GM18505 (cell line): ENCODE results near the gene DAGLA.

Experiments
- ATAC-seq: cut with Tn5 transposase; IDR thresholded peaks from one replicate; pipeline ENCODE4 v1.9.1; 2021; ENCODE audit not compliant: unreplicated experiment
- POLR2A ChIP-seq: IDR thresholded peaks from 4 replicates; pipeline ENCODE4 v1.6.1; 2011; ENCODE audit warnings: borderline replicate concordance; ENCODE audit not compliant: insufficient read depth, insufficient read length; ENCODE audit errors: extremely low read depth

Gene DAGLA, protein sequence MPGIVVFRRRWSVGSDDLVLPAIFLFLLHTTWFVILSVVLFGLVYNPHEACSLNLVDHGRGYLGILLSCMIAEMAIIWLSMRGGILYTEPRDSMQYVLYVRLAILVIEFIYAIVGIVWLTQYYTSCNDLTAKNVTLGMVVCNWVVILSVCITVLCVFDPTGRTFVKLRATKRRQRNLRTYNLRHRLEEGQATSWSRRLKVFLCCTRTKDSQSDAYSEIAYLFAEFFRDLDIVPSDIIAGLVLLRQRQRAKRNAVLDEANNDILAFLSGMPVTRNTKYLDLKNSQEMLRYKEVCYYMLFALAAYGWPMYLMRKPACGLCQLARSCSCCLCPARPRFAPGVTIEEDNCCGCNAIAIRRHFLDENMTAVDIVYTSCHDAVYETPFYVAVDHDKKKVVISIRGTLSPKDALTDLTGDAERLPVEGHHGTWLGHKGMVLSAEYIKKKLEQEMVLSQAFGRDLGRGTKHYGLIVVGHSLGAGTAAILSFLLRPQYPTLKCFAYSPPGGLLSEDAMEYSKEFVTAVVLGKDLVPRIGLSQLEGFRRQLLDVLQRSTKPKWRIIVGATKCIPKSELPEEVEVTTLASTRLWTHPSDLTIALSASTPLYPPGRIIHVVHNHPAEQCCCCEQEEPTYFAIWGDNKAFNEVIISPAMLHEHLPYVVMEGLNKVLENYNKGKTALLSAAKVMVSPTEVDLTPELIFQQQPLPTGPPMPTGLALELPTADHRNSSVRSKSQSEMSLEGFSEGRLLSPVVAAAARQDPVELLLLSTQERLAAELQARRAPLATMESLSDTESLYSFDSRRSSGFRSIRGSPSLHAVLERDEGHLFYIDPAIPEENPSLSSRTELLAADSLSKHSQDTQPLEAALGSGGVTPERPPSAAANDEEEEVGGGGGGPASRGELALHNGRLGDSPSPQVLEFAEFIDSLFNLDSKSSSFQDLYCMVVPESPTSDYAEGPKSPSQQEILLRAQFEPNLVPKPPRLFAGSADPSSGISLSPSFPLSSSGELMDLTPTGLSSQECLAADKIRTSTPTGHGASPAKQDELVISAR

DNA sequence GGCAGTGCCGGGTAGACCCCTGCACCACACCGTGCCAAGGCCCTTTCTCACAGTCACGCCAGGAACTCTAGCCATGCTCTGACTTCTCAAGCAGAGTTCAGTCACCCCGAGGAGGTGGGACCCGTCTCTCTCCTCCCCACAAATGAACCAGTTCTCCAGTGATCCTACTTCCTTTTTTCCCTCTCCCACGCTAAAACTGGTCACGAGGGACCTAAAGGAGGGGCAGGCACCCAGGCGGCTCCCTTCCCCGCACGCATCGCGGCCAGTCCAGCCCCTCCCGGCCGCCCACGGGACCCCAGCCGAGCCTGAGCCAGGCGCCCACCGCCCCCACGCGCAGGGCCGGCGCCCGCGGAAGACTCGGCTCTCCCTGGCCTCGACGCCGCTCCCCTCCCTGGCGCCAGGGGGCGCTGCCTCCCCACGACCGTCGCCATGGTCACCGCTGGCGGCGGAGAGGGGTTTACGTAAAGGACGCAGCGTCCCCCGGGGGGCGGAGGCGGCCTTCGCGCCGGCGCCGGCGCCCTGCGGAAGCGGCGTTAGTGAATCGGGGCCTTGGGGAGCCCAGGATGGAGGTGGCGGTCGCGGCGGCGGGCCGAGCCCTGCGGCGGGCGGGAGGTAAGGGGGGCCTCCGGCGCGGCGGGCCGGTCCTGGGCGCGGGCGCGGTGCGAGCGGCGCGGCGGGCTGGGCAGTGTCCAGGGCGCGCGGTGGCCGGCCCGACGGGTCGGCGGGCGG is at the start of gene DAGLA:
DAGLA (plus strand) TSS at position 499 of the 729 bp plus-strand sequence. CDS start 39,765 bp downstream, outside the sequence.
- ATAC-seq: peak; percentile 61
- no peak for TF ChIP-seq POLR2A

DNA sequence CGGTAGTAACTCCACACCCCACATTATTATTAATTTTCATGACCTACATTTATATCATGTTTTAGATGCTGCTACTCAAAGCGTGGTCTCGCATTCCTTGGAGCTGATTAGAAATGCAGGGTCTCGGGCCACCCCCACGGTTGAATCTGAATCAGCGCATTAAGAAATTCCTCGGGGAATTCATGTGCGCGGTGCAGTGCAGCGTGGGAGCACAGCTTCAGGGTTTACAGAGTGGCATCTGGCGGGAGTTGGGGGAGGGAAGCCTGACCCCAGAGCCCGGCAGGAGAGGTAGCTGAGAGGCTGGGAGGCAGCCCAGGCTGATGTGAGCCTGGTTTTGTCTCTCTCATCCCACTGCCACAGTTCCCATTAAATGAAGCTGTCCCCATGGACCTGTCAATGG is 48.1 kb upstream of the DAGLA start:
- no peak for ATAC-seq
- TF ChIP-seq POLR2A: no peak

DNA sequence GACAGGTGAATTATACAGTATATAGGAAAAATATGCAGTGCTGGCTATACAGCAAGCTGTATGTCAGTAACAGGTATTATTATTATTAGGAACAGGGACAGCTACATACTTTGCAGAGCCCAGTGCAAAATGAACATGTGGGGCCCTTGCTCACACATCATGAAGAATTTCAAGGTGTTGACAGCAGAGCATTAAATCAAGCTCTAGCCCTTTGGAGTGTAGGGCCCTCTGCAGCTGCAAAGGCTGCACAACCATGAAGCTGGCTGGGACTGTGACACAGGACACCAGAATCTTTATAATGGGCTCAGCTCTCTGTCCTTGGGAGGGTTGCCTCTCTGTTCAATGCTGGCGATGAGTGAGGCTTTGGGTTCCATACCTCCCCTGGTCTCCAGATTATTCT is 44.9 kb upstream of the DAGLA start:
- no peak for TF ChIP-seq POLR2A
- ATAC-seq: no peak

DNA sequence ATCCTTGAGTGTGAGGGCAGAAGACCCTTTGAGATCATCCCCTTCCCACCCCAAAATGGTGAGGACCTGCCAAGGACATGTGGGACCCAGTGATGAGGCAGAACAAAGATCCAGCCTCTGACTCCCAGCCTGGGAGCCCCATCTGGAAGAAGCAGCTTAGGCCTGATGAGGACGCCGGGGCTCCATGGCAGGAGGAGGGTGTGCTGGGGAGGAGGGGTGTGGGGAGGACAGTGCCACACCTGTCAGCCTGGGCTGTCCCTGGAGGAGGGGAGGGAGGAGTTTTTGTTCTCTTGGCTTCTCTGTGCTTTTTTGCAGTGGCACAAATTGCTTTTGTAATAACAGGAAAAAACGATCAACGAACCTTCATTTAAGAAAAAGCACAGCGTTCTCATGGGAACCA is 44.4 kb upstream of the DAGLA start:
- no peak for ATAC-seq
- TF ChIP-seq POLR2A: no peak

DNA sequence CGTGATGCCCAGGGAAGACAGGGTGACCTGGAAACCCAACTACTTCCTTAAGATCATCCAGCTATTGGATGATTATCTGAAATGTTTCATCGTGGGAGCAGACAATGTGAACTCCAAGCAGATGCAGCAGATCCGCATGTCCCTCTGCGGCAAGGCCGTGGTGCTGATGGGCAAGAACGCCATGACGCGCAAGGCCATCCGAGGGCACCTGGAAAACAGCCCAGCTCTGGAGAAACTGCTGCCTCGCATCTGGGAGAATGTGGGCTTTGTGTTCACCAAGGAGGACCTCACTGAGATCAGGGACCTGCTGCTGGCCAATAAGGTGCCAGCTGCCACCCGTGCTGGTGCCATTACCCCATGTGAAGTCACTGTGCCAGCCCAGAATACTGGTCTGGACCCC is 43.5 kb upstream of the DAGLA start:
- no peak for ATAC-seq

DNA sequence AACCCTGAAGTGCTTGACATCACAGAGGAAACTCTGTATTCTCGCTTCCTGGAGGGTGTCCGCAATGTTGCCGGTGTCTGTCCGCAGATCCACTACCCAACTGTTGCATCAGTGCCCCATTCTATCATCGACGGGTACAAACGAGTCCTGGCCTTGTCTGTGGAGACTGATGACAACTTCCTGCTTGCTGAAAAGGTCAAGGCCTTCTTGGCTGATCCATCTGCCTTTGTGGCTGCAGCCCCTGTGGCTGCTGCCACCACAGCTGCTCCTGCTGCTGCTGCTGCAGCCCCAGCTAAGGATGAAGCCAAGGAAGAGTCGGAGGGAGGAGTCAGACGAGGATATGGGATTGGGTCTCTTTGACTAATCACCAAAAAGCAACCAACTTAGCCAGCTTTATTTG is 42.9 kb upstream of the DAGLA start:
- TF ChIP-seq POLR2A: no peak
- no peak for ATAC-seq

More for the DNA sequence above, 43.5 kb upstream of the DAGLA start:
- TF ChIP-seq POLR2A: no peak

DNA sequence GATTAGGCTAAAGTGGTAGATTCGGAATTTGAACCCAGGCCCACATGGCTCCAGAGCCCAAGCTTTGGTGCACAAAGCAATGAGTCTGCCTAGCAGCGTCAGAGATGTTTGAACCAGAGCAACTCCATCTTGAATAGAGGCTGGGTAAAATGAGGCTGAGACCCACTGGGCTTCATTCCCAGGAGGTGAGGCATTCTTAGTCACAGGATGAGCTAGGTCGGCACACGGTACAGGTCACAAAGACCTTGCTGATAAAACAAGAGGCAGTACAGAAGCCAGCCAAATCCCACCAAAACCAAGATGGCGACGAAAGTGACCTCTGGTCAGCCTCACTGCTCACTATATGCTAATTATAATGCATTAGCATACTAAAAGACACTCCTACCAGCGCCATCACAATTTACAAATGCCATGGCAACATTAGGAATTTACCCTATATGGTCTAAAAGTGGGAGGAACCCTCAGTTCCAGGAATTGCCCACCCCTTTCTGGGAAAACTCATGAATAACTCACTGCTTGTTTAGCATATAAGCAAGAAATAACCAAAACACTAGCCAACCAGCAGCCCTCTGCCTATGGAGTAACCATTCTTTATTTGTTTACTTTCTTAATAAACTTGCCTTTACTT is 40.3 kb upstream of the DAGLA start:
- no peak for TF ChIP-seq POLR2A
- no peak for ATAC-seq

DNA sequence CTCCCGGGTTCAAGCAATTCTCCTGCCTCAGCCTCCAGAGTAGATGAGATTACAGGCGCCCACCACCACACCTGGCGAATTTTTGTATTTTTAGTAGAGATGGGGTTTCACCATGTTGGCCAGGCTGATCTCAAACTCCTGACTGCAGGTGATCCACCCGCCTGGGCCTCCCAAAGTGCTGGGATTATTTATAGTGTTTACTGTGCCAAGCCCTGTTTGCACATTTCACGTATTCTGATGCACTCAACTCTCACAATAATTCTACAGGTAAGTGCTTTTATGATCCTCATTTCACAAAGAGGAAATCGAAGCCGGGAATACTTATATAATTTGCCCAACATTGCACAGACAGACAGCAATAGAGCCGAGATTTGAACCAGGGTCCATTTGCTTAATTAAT is 38.0 kb upstream of the DAGLA start:
- TF ChIP-seq POLR2A: no peak
- no peak for ATAC-seq

DNA sequence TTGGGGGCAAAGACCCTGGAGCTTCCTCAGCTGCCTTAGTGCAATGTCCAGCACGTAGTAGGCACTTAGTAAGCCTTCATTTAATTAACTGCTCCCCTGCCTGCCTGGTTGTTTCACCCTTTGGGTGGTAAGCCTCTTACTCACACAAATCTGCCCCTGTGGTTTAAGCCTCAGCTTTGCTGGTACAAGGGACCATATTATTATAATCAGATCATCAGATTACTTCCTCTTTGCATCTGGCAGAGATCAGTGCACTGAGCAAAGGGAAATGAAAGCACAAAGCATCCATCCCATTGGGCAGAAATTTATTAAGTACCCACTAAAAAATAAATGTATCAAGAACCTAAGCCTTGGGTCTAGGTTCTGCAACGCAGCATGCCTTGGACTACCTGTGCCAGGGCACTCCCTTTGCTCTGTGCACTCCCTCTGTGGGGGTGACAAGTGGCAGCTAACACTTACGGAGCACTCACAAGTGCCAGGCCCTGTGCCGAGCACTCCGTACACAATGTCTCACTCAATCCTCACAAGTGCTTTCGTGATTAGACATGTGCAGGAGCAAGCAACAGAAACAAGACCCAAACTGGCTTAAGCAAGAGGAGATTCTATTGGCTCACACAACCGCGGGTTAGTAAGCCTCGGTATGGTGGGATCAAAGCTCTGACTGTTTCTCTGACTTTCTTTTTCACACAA is 34.9 kb upstream of the DAGLA start:
- TF ChIP-seq POLR2A: no peak
- no peak for ATAC-seq

DNA sequence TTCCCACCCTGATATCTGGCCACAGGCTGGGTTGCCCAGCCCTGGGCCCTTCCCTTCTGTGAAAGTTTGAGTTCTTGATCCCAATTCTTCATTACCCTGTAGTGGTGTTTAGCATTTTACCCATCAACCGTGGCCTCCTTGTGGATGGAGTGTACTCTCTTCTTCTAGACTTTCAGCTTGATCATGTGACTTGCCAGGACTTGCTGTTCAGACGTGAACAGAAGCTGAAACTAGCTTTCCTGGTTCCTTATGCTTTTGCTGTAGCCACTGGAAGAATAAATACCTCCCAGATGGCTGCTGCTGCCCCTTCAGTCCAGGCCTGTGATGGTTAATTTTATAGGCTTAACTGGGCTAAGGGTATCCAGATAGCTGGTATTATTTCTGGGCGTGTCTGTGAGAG is 32.7 kb upstream of the DAGLA start:
- ATAC-seq: no peak

DNA sequence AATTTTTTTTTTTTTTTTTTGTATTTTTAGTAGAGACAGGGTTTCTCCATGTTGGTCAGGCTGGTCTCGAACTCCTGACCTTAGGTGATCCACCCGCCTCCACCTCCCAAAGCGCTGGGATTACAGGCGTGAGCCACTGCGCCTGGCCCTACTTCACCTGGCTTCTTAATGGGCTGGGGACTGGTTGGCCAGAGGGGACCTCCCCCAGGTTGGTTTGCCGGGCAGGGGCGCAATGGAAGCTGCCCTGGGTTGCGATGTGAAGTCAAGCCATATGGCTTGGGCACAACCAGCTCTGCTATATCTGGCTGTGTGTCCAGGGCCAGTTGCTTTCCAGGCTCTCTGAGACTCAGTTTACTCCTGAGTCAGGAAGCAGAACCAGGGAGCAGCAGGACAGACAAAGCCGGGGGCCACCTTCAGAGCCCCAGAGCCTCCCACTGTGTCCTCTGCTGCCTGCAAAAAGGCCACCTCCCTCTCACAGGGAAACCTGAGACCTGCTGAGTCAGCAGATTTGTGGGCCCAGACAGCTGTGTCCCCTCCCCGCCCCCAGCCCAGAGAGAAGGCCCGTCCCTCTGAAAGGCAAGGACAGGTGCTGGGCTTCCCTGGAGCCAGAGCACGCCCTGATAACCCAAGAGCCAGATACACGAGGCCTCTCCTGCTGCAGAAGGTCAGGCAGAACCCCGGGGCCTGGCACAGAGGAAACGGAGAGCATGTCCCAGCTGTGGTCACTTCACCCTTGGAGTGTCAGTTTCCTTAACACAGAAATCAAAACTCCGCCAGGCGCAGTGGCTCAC is 29.2 kb upstream of the DAGLA start:
- TF ChIP-seq POLR2A: no peak
- ATAC-seq: no peak

More for the DNA sequence above, 32.7 kb upstream of the DAGLA start:
- TF ChIP-seq POLR2A: no peak
